HEK293 (cell line): ENCODE results near the gene SH3GLB2.
A peak's percentile ranks its signal among the peaks of the same experiment; 100 is the strongest.

Source experiments
- CTCF ChIA-PET: fragments of 350-600 bp; formaldehyde crosslinking; extraction: SDS; loops from one replicate; lab custom pipeline; 2021; ENCODE audit warnings: antibody characterized with exemption; lab: Yijun Ruan, JAX
- POLR2A ChIA-PET: fragments of 300-600 bp; formaldehyde crosslinking; extraction: SDS; loops from one replicate; lab custom pipeline; 2020; ENCODE audit warnings: antibody characterized with exemption, inconsistent platforms; lab: Yijun Ruan, JAX
- H3K27ac ChIP-seq: fragments of 200-500 bp; sonication (Bioruptor generic); 2 replicates; pipeline ENCODE4 v1.5.1; 2014; ENCODE audit warnings: low read depth, low read length, control low read depth, inconsistent platforms; ENCODE audit errors: extremely low read depth
- H3K36me3 ChIP-seq, 2 experiments: fragments of 200-500 bp in 1 of 2; sonication (Bioruptor generic) in 1 of 2; 1 replicate in 1 of 2; 2 replicates in 1 of 2; pipeline ENCODE4 v1.5.1; 2014 to 2017; ENCODE audit warnings: inconsistent platforms in 2 of 2, low read length in 2 of 2; ENCODE audit not compliant: control insufficient read depth in 2 of 2, insufficient read depth in 1 of 2
- H3K4me1 ChIP-seq: fragments of 200-500 bp; sonication (Bioruptor generic); 2 replicates; pipeline ENCODE4 v1.5.1; 2014; ENCODE audit warnings: mild to moderate bottlenecking, low read length, inconsistent platforms; ENCODE audit not compliant: control insufficient read depth, insufficient read depth
- H3K4me3 ChIP-seq: 2 replicates; pipeline ENCODE4 v1.5.1; 2011; ENCODE audit warnings: low read depth, mild to moderate bottlenecking, control low read depth, low read length, moderate library complexity
- H3K9me3 ChIP-seq: fragments of 200-500 bp; sonication (Bioruptor generic); 2 replicates; pipeline ENCODE4 v1.5.1; 2014; ENCODE audit warnings: low read depth, low read length, inconsistent platforms; ENCODE audit not compliant: control insufficient read depth, insufficient read depth
- BCL11A ChIP-seq: fragments of 450-650 bp; formaldehyde crosslinking; IDR thresholded peaks from 2 replicates; pipeline ENCODE4 v1.5.1; 2016; ENCODE audit warnings: low read depth, missing biosample characterization, missing genetic modification characterization
- GLI2 ChIP-seq: fragments of 450-650 bp; formaldehyde crosslinking; IDR thresholded peaks from 2 replicates; pipeline ENCODE4; 2017; ENCODE audit warnings: missing biosample characterization, missing genetic modification characterization, low read depth, borderline replicate concordance
- HOXC10 ChIP-seq: sonication (generic); formaldehyde crosslinking; IDR thresholded peaks from 2 replicates; pipeline ENCODE4 v1.8.1; 2023; ENCODE audit warnings: mild to moderate bottlenecking, missing genetic modification reagents
- IKZF3 ChIP-seq: fragments of 450-650 bp; IDR thresholded peaks from 2 replicates; pipeline ENCODE4 v1.5.0; 2018; ENCODE audit warnings: missing biosample characterization, mild to moderate bottlenecking, missing genetic modification characterization, moderate library complexity
- KLF8 ChIP-seq: fragments of 450-650 bp; formaldehyde crosslinking; IDR thresholded peaks from 2 replicates; pipeline ENCODE4 v1.5.1; 2016; ENCODE audit warnings: missing biosample characterization, missing genetic modification characterization
- MYNN ChIP-seq: fragments of 450-650 bp; formaldehyde crosslinking; IDR thresholded peaks from 2 replicates; pipeline ENCODE4 v1.5.1; 2016; ENCODE audit warnings: missing biosample characterization, missing genetic modification characterization, borderline replicate concordance
- PATZ1 ChIP-seq: fragments of 450-650 bp; formaldehyde crosslinking; IDR thresholded peaks from 2 replicates; pipeline ENCODE4 v1.5.1; 2016; ENCODE audit warnings: missing biosample characterization, missing genetic modification characterization
- TSHZ1 ChIP-seq: fragments of 450-650 bp; formaldehyde crosslinking; IDR thresholded peaks from 2 replicates; pipeline ENCODE4 v1.5.1; 2016; ENCODE audit warnings: missing biosample characterization, missing genetic modification characterization, borderline replicate concordance
- ZBTB17 ChIP-seq: fragments of 450-650 bp; formaldehyde crosslinking; IDR thresholded peaks from 2 replicates; pipeline ENCODE4 v1.5.1; 2016; ENCODE audit warnings: missing biosample characterization, missing genetic modification characterization
- ZBTB6 ChIP-seq: fragments of 450-650 bp; formaldehyde crosslinking; IDR thresholded peaks from 2 replicates; pipeline ENCODE4 v1.5.1; 2017; ENCODE audit warnings: missing biosample characterization, missing genetic modification characterization
- ZBTB8A ChIP-seq: fragments of 450-650 bp; formaldehyde crosslinking; IDR thresholded peaks from 2 replicates; pipeline ENCODE4 v1.5.1; 2016; ENCODE audit warnings: missing biosample characterization, missing genetic modification characterization
- ZFP41 ChIP-seq: fragments of 450-650 bp; formaldehyde crosslinking; IDR thresholded peaks from 2 replicates; pipeline ENCODE4 v1.5.1; 2016; ENCODE audit warnings: missing biosample characterization, missing genetic modification characterization, borderline replicate concordance
- ZFP69B ChIP-seq: fragments of 450-650 bp; formaldehyde crosslinking; IDR thresholded peaks from 2 replicates; pipeline ENCODE4 v1.5.1; 2016; ENCODE audit warnings: missing biosample characterization, missing genetic modification characterization
- ZIC2 ChIP-seq: fragments of 450-650 bp; formaldehyde crosslinking; IDR thresholded peaks from 2 replicates; pipeline ENCODE4 v1.5.1; 2016; ENCODE audit warnings: missing biosample characterization, missing genetic modification characterization
- ZNF112 ChIP-seq: fragments of 450-650 bp; formaldehyde crosslinking; IDR thresholded peaks from 2 replicates; pipeline ENCODE4 v1.5.0; 2017; ENCODE audit warnings: missing biosample characterization, missing genetic modification characterization
- ZNF132 ChIP-seq: fragments of 450-650 bp; formaldehyde crosslinking; IDR thresholded peaks from 2 replicates; pipeline ENCODE4 v1.5.1; 2017; ENCODE audit warnings: missing biosample characterization, missing genetic modification characterization, borderline replicate concordance
- ZNF146 ChIP-seq: fragments of 450-650 bp; formaldehyde crosslinking; IDR thresholded peaks from 2 replicates; pipeline ENCODE4 v1.5.1; 2016; ENCODE audit warnings: missing biosample characterization, missing genetic modification characterization
- ZNF184 ChIP-seq: fragments of 450-650 bp; IDR thresholded peaks from 2 replicates; pipeline ENCODE4 v1.5.1; 2018; ENCODE audit warnings: missing biosample characterization, mild to moderate bottlenecking, missing genetic modification characterization
- ZNF48 ChIP-seq: fragments of 450-650 bp; formaldehyde crosslinking; IDR thresholded peaks from 2 replicates; pipeline ENCODE4 v1.5.1; 2016; ENCODE audit warnings: missing biosample characterization, missing genetic modification characterization
- ZNF600 ChIP-seq: fragments of 450-650 bp; formaldehyde crosslinking; IDR thresholded peaks from 2 replicates; pipeline ENCODE4 v1.5.1; 2016; ENCODE audit warnings: missing biosample characterization, missing genetic modification characterization
- ZNF629 ChIP-seq: fragments of 450-650 bp; formaldehyde crosslinking; IDR thresholded peaks from 2 replicates; pipeline ENCODE4 v1.5.1; 2017; ENCODE audit warnings: missing biosample characterization, missing genetic modification characterization
- ZNF645 ChIP-seq: fragments of 450-650 bp; formaldehyde crosslinking; IDR thresholded peaks from 2 replicates; pipeline ENCODE4; 2016; ENCODE audit warnings: missing biosample characterization, missing genetic modification characterization
- ZNF701 ChIP-seq: fragments of 450-650 bp; formaldehyde crosslinking; IDR thresholded peaks from 2 replicates; pipeline ENCODE4 v1.5.1; 2016; ENCODE audit warnings: missing biosample characterization, missing genetic modification characterization
- ZNF704 ChIP-seq: fragments of 450-650 bp; formaldehyde crosslinking; IDR thresholded peaks from 2 replicates; pipeline ENCODE4 v1.5.1; 2016; ENCODE audit warnings: missing biosample characterization, missing genetic modification characterization
- ZNF76 ChIP-seq: fragments of 450-650 bp; formaldehyde crosslinking; IDR thresholded peaks from 2 replicates; pipeline ENCODE4; 2016; ENCODE audit warnings: low read depth, missing biosample characterization, missing genetic modification characterization, borderline replicate concordance
- ZNF785 ChIP-seq: fragments of 450-650 bp; formaldehyde crosslinking; IDR thresholded peaks from 2 replicates; pipeline ENCODE4 v1.5.1; 2016; ENCODE audit warnings: missing biosample characterization, missing genetic modification characterization

SH3GLB2 gene

GRCh38 chr9:129023908-129024233 lies 4.3 kb downstream of the SH3GLB2 start:
- H3K4me3 ChIP-seq: no peak overlapping the region
- no peaks in the 10 kb centered on the region for H3K4me1 ChIP-seq
- ChIA-PET POLR2A (interaction anchor here (0.9 to 2.0 kb wide), 6 partner anchors 9 to 75 kb away, joined by 3 to 7 read pairs (median 4); partner anchors contain the start of genes DOLPP1 and MIGA2), CTCF (interaction anchor here (0.8 to 4.0 kb wide), 3 partner anchors 18 to 96 kb away, joined by 3 to 31 read pairs (median 3); no protein-coding TSS in a partner anchor)
- peaks cover 2 to 6% of the 10 kb centered on the region in 2 experiments; a peak in 2 of 3 replicates for H3K36me3 ChIP-seq
- H3K9me3 ChIP-seq: no peaks in the 10 kb centered on the region
- no peak overlapping the region for H3K27ac ChIP-seq
- TF ChIP-seq ZBTB6 (tag by site-specific recombination) (peak; percentile 4; the same call in 1 of the 2 replicates), ZNF132 (no peak), HOXC10 (no peak), ZNF76 (tag by site-specific recombination) (no peak), ZFP69B (tag by site-specific recombination) (peak; percentile 8; the same call in 1 of the 2 replicates), ZNF600 (tag by site-specific recombination) (peak; percentile 4; the same call in 1 of the 2 replicates), ZNF629 (tag by site-specific recombination) (0 out of 2 replicates have a peak, but pooled peaks have one; percentile 34), KLF8 (no peak), ZBTB17 (tag by site-specific recombination) (peak; percentile 73), ZBTB8A (no peak), ZNF112 (no peak), PATZ1 (tag by site-specific recombination) (0 out of 2 replicates have a peak, but pooled peaks have one; percentile 26), ZNF785 (tag by site-specific recombination) (no peak), ZIC2 (tag by site-specific recombination) (0 out of 2 replicates have a peak, but pooled peaks have one; percentile 26), ZNF146 (tag by site-specific recombination) (no peak), ZNF704 (tag by site-specific recombination) (no peak), ZNF701 (tag by site-specific recombination) (no peak), ZFP41 (tag by site-specific recombination) (no peak), ZNF645 (no peak)

- H3K4me3 ChIP-seq: no peak overlapping the region
- ChIA-PET POLR2A (interaction anchor here (0.6 to 2.0 kb wide), 8 partner anchors 9 to 89 kb away, joined by 3 to 7 read pairs (median 4); partner anchors contain the start of genes DOLPP1 and MIGA2), CTCF (interaction anchor here (0.6 to 4.0 kb wide), 4 partner anchors 17 to 99 kb away, joined by 3 to 31 read pairs (median 3); no protein-coding TSS in a partner anchor)
- no peak overlapping the region for H3K27ac ChIP-seq
- no peaks in the 10 kb centered on the region for H3K9me3 ChIP-seq
- peaks cover 4 to 6% of the 10 kb centered on the region in 2 experiments; a peak in 2 of 3 replicates for H3K36me3 ChIP-seq
- H3K4me1 ChIP-seq: no peaks in the 10 kb centered on the region
- TF ChIP-seq GLI2: no peak
- peak; percentile 50; the same call in 1 of the 2 replicates for TF ChIP-seq IKZF3
- peak; percentile 66; the same call in 1 of the 2 replicates for TF ChIP-seq TSHZ1 (tag by site-specific recombination)
- TF ChIP-seq ZNF48: no peak
- 0 out of 2 replicates have a peak, but pooled peaks have one; percentile 28 for TF ChIP-seq BCL11A
- TF ChIP-seq MYNN (tag by site-specific recombination): no peak
- TF ChIP-seq ZNF184: no peak
Observed at GRCh38 chr9:129023036-129023907, 4.9 kb downstream of the SH3GLB2 start.
